GM19193 (cell line): ENCODE measurements around the gene MAST1.

Source experiments
- POLR2A ChIP-seq: IDR thresholded peaks from 4 replicates; pipeline ENCODE4 v1.6.1; 2011; ENCODE audit not compliant: insufficient read depth, insufficient read length; ENCODE audit errors: extremely low read depth

Gene MAST1

GRCh38 chr19:12890787-12891552, 52.7 kb downstream of the MAST1 start, which contains the start of gene GCDH:
GCDH (plus strand) TSS chr19:12891160; CDS start chr19:12891305, 145 bp downstream.
- peak; percentile 85 for TF ChIP-seq POLR2A

- no peak for TF ChIP-seq POLR2A
Measured at GRCh38 chr19:12891553-12892021, 53.3 kb downstream of the MAST1 start.

GRCh38 chr19:12893582-12893981, 55.3 kb downstream of the MAST1 start:
- TF ChIP-seq POLR2A: no peak

GRCh38 chr19:12896460-12896859, 58.1 kb downstream of the MAST1 start:
- no peak for TF ChIP-seq POLR2A

GRCh38 chr19:12899891-12900518, 61.7 kb downstream of the MAST1 start:
- TF ChIP-seq POLR2A: peak; percentile 20

GRCh38 chr19:12907166-12907565, 68.9 kb downstream of the MAST1 start:
- no peak for TF ChIP-seq POLR2A

GRCh38 chr19:12912571-12912970, 74.3 kb downstream of the MAST1 start:
- no peak for TF ChIP-seq POLR2A

- TF ChIP-seq POLR2A: no peak
Measured at GRCh38 chr19:12913011-12913561, 74.8 kb downstream of the MAST1 start.

- no peak for TF ChIP-seq POLR2A
Measured at GRCh38 chr19:12913851-12914690, 75.8 kb downstream of the MAST1 start.

- TF ChIP-seq POLR2A: no peak
Measured at GRCh38 chr19:12918253-12918652, 79.9 kb downstream of the MAST1 start.

- no peak for TF ChIP-seq POLR2A
Measured at GRCh38 chr19:12921047-12921446, 82.7 kb downstream of the MAST1 start.

- no peak for TF ChIP-seq POLR2A
Measured at GRCh38 chr19:12922959-12923358, 84.6 kb downstream of the MAST1 start.
